Mesenchymal stem cell (in vitro differentiated cells and primary cell): ENCODE measurements around the gene EFCC1.

ENCODE experiments used
- DNase-seq: peaks from one replicate; pipeline ENCODE4 v3.0.0-alpha.2; 2013
- H2AFZ ChIP-seq: one replicate; pipeline ENCODE4 v1.6.1; 2013; ENCODE audit warnings: low read depth, mild to moderate bottlenecking, control low read depth, inconsistent platforms, low read length, moderate library complexity
- H2AK5ac ChIP-seq: 2 replicates; pipeline ENCODE4 v1.6.1; 2013; ENCODE audit warnings: low read length, moderate library complexity, mild to moderate bottlenecking, inconsistent platforms; ENCODE audit not compliant: severe bottlenecking
- H2BK120ac ChIP-seq: one replicate; pipeline ENCODE4 v1.6.1; 2013; ENCODE audit warnings: low read depth, mild to moderate bottlenecking, inconsistent platforms, low read length, moderate library complexity
- H2BK12ac ChIP-seq, 2 experiments: one replicate each; pipeline ENCODE4 v1.6.1; 2013; ENCODE audit warnings: inconsistent platforms in 2 of 2, low read length in 2 of 2, mild to moderate bottlenecking in 2 of 2, moderate library complexity in 2 of 2, control low read depth in 1 of 2
- H2BK15ac ChIP-seq: one replicate; pipeline ENCODE4 v1.6.1; 2013; ENCODE audit warnings: mild to moderate bottlenecking, low read depth, inconsistent platforms; ENCODE audit not compliant: poor library complexity, severe bottlenecking
- H2BK5ac ChIP-seq: 2 replicates; pipeline ENCODE4 v1.6.1; 2013; ENCODE audit warnings: low read depth, mild to moderate bottlenecking, low read length, control low read depth, inconsistent platforms; ENCODE audit not compliant: poor library complexity, severe bottlenecking
- H3K14ac ChIP-seq, 2 experiments: one replicate each; pipeline ENCODE4 v1.6.1; 2013; ENCODE audit warnings: inconsistent platforms in 2 of 2, low read length in 2 of 2, control low read depth in 1 of 2, mild to moderate bottlenecking in 1 of 2, moderate library complexity in 1 of 2
- H3K18ac ChIP-seq, 2 experiments: one replicate each; pipeline ENCODE4 v1.6.1; 2013; ENCODE audit warnings: inconsistent platforms in 2 of 2, low read length in 2 of 2, control low read depth in 1 of 2, low read depth in 1 of 2, mild to moderate bottlenecking in 1 of 2
- H3K23ac ChIP-seq, 2 experiments: one replicate each; pipeline ENCODE4 v1.6.1; 2013; ENCODE audit warnings: inconsistent platforms in 2 of 2, low read length in 2 of 2, mild to moderate bottlenecking in 2 of 2, moderate library complexity in 2 of 2, control low read depth in 1 of 2
- H3K27ac ChIP-seq: 2 replicates; pipeline ENCODE4 v1.5.1; 2013; ENCODE audit warnings: mild to moderate bottlenecking, moderate library complexity, low read length, control low read depth, inconsistent platforms; ENCODE audit not compliant: poor library complexity, severe bottlenecking
- H3K27me3 ChIP-seq, 2 experiments: 2 replicates each; pipeline versions ENCODE4 v1.6.1 to v1.7.0; 2013; ENCODE audit warnings: low read length in 2 of 2, mild to moderate bottlenecking in 2 of 2, moderate library complexity in 2 of 2, control low read depth in 1 of 2, inconsistent platforms in 1 of 2; ENCODE audit not compliant: control insufficient read depth in 1 of 2, insufficient read depth in 1 of 2
- H3K36me3 ChIP-seq, 2 experiments: 2 replicates each; pipeline versions ENCODE4 v1.6.1 to v1.7.0; 2013; ENCODE audit warnings: low read length in 2 of 2, control low read depth in 1 of 2, inconsistent platforms in 1 of 2, low read depth in 1 of 2, mild to moderate bottlenecking in 1 of 2; ENCODE audit not compliant: insufficient read depth in 2 of 2, control insufficient read depth in 1 of 2
- H3K4ac ChIP-seq, 2 experiments: one replicate each; pipeline ENCODE4 v1.6.1; 2013; ENCODE audit warnings: inconsistent platforms in 2 of 2, low read length in 2 of 2, mild to moderate bottlenecking in 2 of 2, moderate library complexity in 2 of 2, control low read depth in 1 of 2, low read depth in 1 of 2
- H3K4me1 ChIP-seq: 2 replicates; pipeline ENCODE4 v1.6.1; 2013; ENCODE audit warnings: low read depth, low read length, control low read depth; ENCODE audit not compliant: control insufficient read depth, insufficient read depth
- H3K4me2 ChIP-seq: 2 replicates; pipeline ENCODE4 v1.6.1; 2013; ENCODE audit warnings: low read length, mild to moderate bottlenecking, inconsistent platforms; ENCODE audit not compliant: poor library complexity, severe bottlenecking
- H3K4me3 ChIP-seq, 2 experiments: 2 replicates each; pipeline versions ENCODE4 v1.5.1 to v1.7.0; 2013; ENCODE audit warnings: low read length in 2 of 2, mild to moderate bottlenecking in 2 of 2, control low read depth in 1 of 2, low read depth in 1 of 2; ENCODE audit not compliant: insufficient read depth in 1 of 2
- H3K79me1 ChIP-seq: replicated peaks from 2 replicates; pipeline ENCODE4 v1.6.1; 2013; ENCODE audit warnings: mild to moderate bottlenecking, control low read depth, low read length, inconsistent platforms; ENCODE audit not compliant: poor library complexity, severe bottlenecking
- H3K9ac ChIP-seq: 2 replicates; pipeline ENCODE4 v1.7.0; 2013; ENCODE audit warnings: mild to moderate bottlenecking, low read length, moderate library complexity
- H3K9me3 ChIP-seq: 2 replicates; pipeline ENCODE4 v1.7.0; 2013; ENCODE audit warnings: mild to moderate bottlenecking, low read length; ENCODE audit not compliant: control insufficient read depth
- H4K8ac ChIP-seq: one replicate; pipeline ENCODE4 v1.6.1; 2013; ENCODE audit warnings: inconsistent platforms, mild to moderate bottlenecking, low read length, moderate library complexity
- H4K91ac ChIP-seq: one replicate; pipeline ENCODE4 v1.6.1; 2013; ENCODE audit warnings: mild to moderate bottlenecking, low read length, inconsistent platforms
- WGBS: methylation state at CpG from one replicate; pipeline ENCODE4 v1.1.7; 2013; ENCODE audit warnings: mixed read lengths; 5-methylcytosine and 5-hydroxymethylcytosine counted together

EFCC1 gene

GRCh38 chr3:129084501-129084900 is 83.4 kb downstream of the EFCC1 start:
- Histone ChIP-seq H4K8ac (no peak overlapping the region), H3K18ac (no peak overlapping the region), H3K4me3 (no peak overlapping the region), H3K79me1 (no peaks in the 10 kb centered on the region), H3K14ac (no peak overlapping the region), H3K36me3 (peaks cover 0 to 12% of the 10 kb centered on the region in 2 experiments), H3K4ac (no peak overlapping the region), H2BK15ac (no peak overlapping the region), H3K4me2 (no peak overlapping the region), H4K91ac (no peak overlapping the region), H3K27me3 (no peaks in the 10 kb centered on the region), H2BK5ac (no peak overlapping the region), H3K9me3 (no peaks in the 10 kb centered on the region), H2BK120ac (no peak overlapping the region), H2AK5ac (no peak overlapping the region), H3K27ac (no peak overlapping the region), H2AFZ (no peak overlapping the region), H3K4me1 (peaks cover 1% of the 10 kb centered on the region), H3K9ac (no peak overlapping the region), H2BK12ac (no peak overlapping the region), H3K23ac (no peak overlapping the region)
- 87% methylated on average over 6 of the region's 6 CpGs for WGBS
- no peak for DNase-seq

GRCh38 chr3:129085165-129085715 is 84.1 kb downstream of the EFCC1 start:
- Histone ChIP-seq H2AK5ac (no peak overlapping the region), H2AFZ (no peak overlapping the region), H2BK120ac (no peak overlapping the region), H3K14ac (no peak overlapping the region), H2BK15ac (no peak overlapping the region), H4K8ac (no peak overlapping the region), H3K9ac (no peak overlapping the region), H3K9me3 (no peaks in the 10 kb centered on the region), H2BK5ac (no peak overlapping the region), H3K18ac (peak overlapping the region in 1 of 2 experiments; percentile 11), H3K4me2 (no peak overlapping the region), H3K4ac (no peak overlapping the region), H3K79me1 (no peaks in the 10 kb centered on the region), H3K27me3 (no peaks in the 10 kb centered on the region), H3K23ac (no peak overlapping the region), H2BK12ac (no peak overlapping the region), H3K27ac (no peak overlapping the region), H3K4me1 (peaks cover 1% of the 10 kb centered on the region), H4K91ac (no peak overlapping the region), H3K36me3 (peaks cover 0 to 12% of the 10 kb centered on the region in 2 experiments), H3K4me3 (no peak overlapping the region)
- 94% methylated on average over 12 of the region's 12 CpGs for WGBS
- DNase-seq = no peak

- H2BK15ac ChIP-seq = no peak overlapping the region
- no peak overlapping the region for H2AK5ac ChIP-seq
- no peak overlapping the region for H3K18ac ChIP-seq
- no peak overlapping the region for H3K4me2 ChIP-seq
- no peak overlapping the region for H3K4me3 ChIP-seq
- no peak overlapping the region for H3K23ac ChIP-seq
- no peak overlapping the region for H2BK5ac ChIP-seq
- no peak overlapping the region for H3K14ac ChIP-seq
- no peaks in the 10 kb centered on the region for H3K27me3 ChIP-seq
- H3K36me3 ChIP-seq = peaks cover 0 to 12% of the 10 kb centered on the region in 2 experiments
- H3K79me1 ChIP-seq = no peaks in the 10 kb centered on the region
- 87% methylated on average over 4 of the region's 4 CpGs for WGBS
- H2AFZ ChIP-seq = no peak overlapping the region
- H2BK120ac ChIP-seq = no peak overlapping the region
- H3K4ac ChIP-seq = no peak overlapping the region
- no peak overlapping the region for H4K8ac ChIP-seq
- no peaks in the 10 kb centered on the region for H3K9me3 ChIP-seq
- H4K91ac ChIP-seq = no peak overlapping the region
- H2BK12ac ChIP-seq = no peak overlapping the region
- H3K4me1 ChIP-seq = peaks cover 1% of the 10 kb centered on the region
- H3K27ac ChIP-seq = no peak overlapping the region
- no peak overlapping the region for H3K9ac ChIP-seq
- DNase-seq = no peak
These were observed 84.7 kb downstream of the EFCC1 start for GRCh38 chr3:129085818-129086217.

- 96% methylated on average over 7 of the region's 8 CpGs for WGBS
- H3K23ac ChIP-seq = no peak overlapping the region
These were observed 86.1 kb downstream of the EFCC1 start for GRCh38 chr3:129087138-129087702.

More at GRCh38 chr3:129087138-129087702, 86.1 kb downstream of the EFCC1 start:
- Histone ChIP-seq H2BK12ac (no peak overlapping the region), H3K18ac (no peak overlapping the region), H4K8ac (no peak overlapping the region), H3K4me2 (no peak overlapping the region), H2BK5ac (no peak overlapping the region), H2BK15ac (no peak overlapping the region), H3K27me3 (no peaks in the 10 kb centered on the region), H3K9ac (peak overlapping the region; percentile 70), H4K91ac (no peak overlapping the region), H3K36me3 (peaks cover 10 to 22% of the 10 kb centered on the region in 2 experiments), H3K14ac (no peak overlapping the region), H2AFZ (no peak overlapping the region), H3K79me1 (peaks cover 5% of the 10 kb centered on the region), H3K9me3 (no peaks in the 10 kb centered on the region), H2BK120ac (no peak overlapping the region), H3K4me1 (peaks cover 1% of the 10 kb centered on the region), H3K4me3 (no peak overlapping the region), H3K27ac (no peak overlapping the region), H3K4ac (no peak overlapping the region), H2AK5ac (no peak overlapping the region)
- no peak for DNase-seq
